ENCODE results near the gene ABHD16A.
A peak's percentile ranks its signal among the peaks of the same experiment; 100 is the strongest.

ABHD16A gene

GRCh38 chr6:31669676-31670075 is 33.4 kb downstream of the ABHD16A start, which contains the start of gene LY6G5B:
Gene LY6G5B (plus strand): TSS chr6:31669976. CDS start chr6:31670951, 975 bp downstream.
- peaks cover 67% of the 10 kb centered on the region for H3K36me3 Mint-ChIP-seq (ENCODE audit: low read depth)
- no peaks in the 10 kb centered on the region for H3K27me3 Mint-ChIP-seq (ENCODE audit: low read depth)
- no peaks in the 10 kb centered on the region for H3K9me3 Mint-ChIP-seq
- H3K27ac Mint-ChIP-seq = no peak within 1 kb of the TSS
- peaks cover 24% of the 10 kb centered on the region for H3K4me1 Mint-ChIP-seq (ENCODE audit: low read depth)
- no peak within 1 kb of the TSS for H3K4me3 Mint-ChIP-seq

- Mint-ChIP-seq H3K27me3 (ENCODE audit: low read depth) (no peaks in the 10 kb centered on the region), H3K4me3 (peak overlapping the region; percentile 95), H3K27ac (peak overlapping the region; percentile 95), H3K9me3 (no peaks in the 10 kb centered on the region), H3K36me3 (ENCODE audit: low read depth) (peaks cover 75% of the 10 kb centered on the region), H3K4me1 (ENCODE audit: low read depth) (peaks cover 45% of the 10 kb centered on the region)
These were observed 36.7 kb downstream of the ABHD16A start for GRCh38 chr6:31666337-31666965.

GRCh38 chr6:31665501-31666336 is 37.4 kb downstream of the ABHD16A start, which contains the start of gene CSNK2B:
Gene CSNK2B (plus strand): TSS chr6:31666080. CDS start chr6:31666832, 752 bp downstream.
- H3K4me1 Mint-ChIP-seq (ENCODE audit: low read depth) = peaks cover 50% of the 10 kb centered on the region
- H3K9me3 Mint-ChIP-seq = no peaks in the 10 kb centered on the region
- H3K36me3 Mint-ChIP-seq (ENCODE audit: low read depth) = peaks cover 74% of the 10 kb centered on the region
- H3K27me3 Mint-ChIP-seq (ENCODE audit: low read depth) = no peaks in the 10 kb centered on the region
- H3K27ac Mint-ChIP-seq = peak within 1 kb of the TSS; percentile 95
- peak within 1 kb of the TSS; percentile 95 for H3K4me3 Mint-ChIP-seq

GRCh38 chr6:31664790-31665500 is 38.2 kb downstream of the ABHD16A start, which contains the start of gene GPANK1:
Gene GPANK1 (minus strand): TSS chr6:31664997. CDS start chr6:31664478, 519 bp downstream.
- H3K4me3 Mint-ChIP-seq = peak within 1 kb of the TSS; percentile 95
- peak within 1 kb of the TSS; percentile 95 for H3K27ac Mint-ChIP-seq
- peaks cover 69% of the 10 kb centered on the region for H3K36me3 Mint-ChIP-seq (ENCODE audit: low read depth)
- no peaks in the 10 kb centered on the region for H3K9me3 Mint-ChIP-seq
- H3K27me3 Mint-ChIP-seq (ENCODE audit: low read depth) = no peaks in the 10 kb centered on the region
- peaks cover 52% of the 10 kb centered on the region for H3K4me1 Mint-ChIP-seq (ENCODE audit: low read depth)

GRCh38 chr6:31663961-31664789 is 38.9 kb downstream of the ABHD16A start:
- H3K4me1 Mint-ChIP-seq (ENCODE audit: low read depth) = peaks cover 59% of the 10 kb centered on the region
- peak overlapping the region; percentile 95 for H3K4me3 Mint-ChIP-seq
- peak overlapping the region; percentile 95 for H3K27ac Mint-ChIP-seq
- H3K36me3 Mint-ChIP-seq (ENCODE audit: low read depth) = peaks cover 63% of the 10 kb centered on the region
- H3K27me3 Mint-ChIP-seq (ENCODE audit: low read depth) = no peaks in the 10 kb centered on the region
- H3K9me3 Mint-ChIP-seq = no peaks in the 10 kb centered on the region

- Mint-ChIP-seq H3K4me3 (peak overlapping the region; percentile 95), H3K27me3 (ENCODE audit: low read depth) (no peaks in the 10 kb centered on the region), H3K4me1 (ENCODE audit: low read depth) (peaks cover 61% of the 10 kb centered on the region), H3K27ac (peak overlapping the region; percentile 95), H3K9me3 (no peaks in the 10 kb centered on the region), H3K36me3 (ENCODE audit: low read depth) (peaks cover 59% of the 10 kb centered on the region)
These were observed 39.8 kb downstream of the ABHD16A start for GRCh38 chr6:31663126-31663960.

- no peak overlapping the region for H3K27ac Mint-ChIP-seq
- peaks cover 59% of the 10 kb centered on the region for H3K36me3 Mint-ChIP-seq (ENCODE audit: low read depth)
- peak overlapping the region; percentile 44 for H3K4me3 Mint-ChIP-seq
- H3K4me1 Mint-ChIP-seq (ENCODE audit: low read depth) = peaks cover 63% of the 10 kb centered on the region
- H3K9me3 Mint-ChIP-seq = no peaks in the 10 kb centered on the region
- no peaks in the 10 kb centered on the region for H3K27me3 Mint-ChIP-seq (ENCODE audit: low read depth)
These were observed 40.9 kb downstream of the ABHD16A start for GRCh38 chr6:31662124-31662723.

GRCh38 chr6:31661262-31662123 is 41.6 kb downstream of the ABHD16A start:
- Mint-ChIP-seq H3K9me3 (no peaks in the 10 kb centered on the region), H3K27me3 (ENCODE audit: low read depth) (no peaks in the 10 kb centered on the region), H3K27ac (peak overlapping the region; percentile 73), H3K36me3 (ENCODE audit: low read depth) (peaks cover 58% of the 10 kb centered on the region), H3K4me3 (peak overlapping the region; percentile 93), H3K4me1 (ENCODE audit: low read depth) (peaks cover 60% of the 10 kb centered on the region)

GRCh38 chr6:31660381-31661261 is 42.5 kb downstream of the ABHD16A start, which contains the start of gene C6orf47:
Gene C6orf47 (minus strand): TSS chr6:31660778. CDS start chr6:31659947, 831 bp downstream.
- Mint-ChIP-seq H3K4me3 (peak within 1 kb of the TSS; percentile 93), H3K36me3 (ENCODE audit: low read depth) (peaks cover 55% of the 10 kb centered on the region), H3K27ac (peak within 1 kb of the TSS; percentile 88), H3K9me3 (no peaks in the 10 kb centered on the region), H3K27me3 (ENCODE audit: low read depth) (no peaks in the 10 kb centered on the region), H3K4me1 (ENCODE audit: low read depth) (peaks cover 58% of the 10 kb centered on the region)

GRCh38 chr6:31659649-31660380 is 43.3 kb downstream of the ABHD16A start:
- peak overlapping the region; percentile 88 for H3K27ac Mint-ChIP-seq
- peaks cover 60% of the 10 kb centered on the region for H3K4me1 Mint-ChIP-seq (ENCODE audit: low read depth)
- peaks cover 57% of the 10 kb centered on the region for H3K36me3 Mint-ChIP-seq (ENCODE audit: low read depth)
- H3K4me3 Mint-ChIP-seq = peak overlapping the region; percentile 93
- H3K9me3 Mint-ChIP-seq = no peaks in the 10 kb centered on the region
- no peaks in the 10 kb centered on the region for H3K27me3 Mint-ChIP-seq (ENCODE audit: low read depth)

Measured in T-helper 1 cell treated with Interleukin-12 subunit alpha and Interleukin-12 subunit beta and Interleukin-4 antibody, amounts not matched to agents 30 μg/mL and 1 μg/mL, for 36 hours (primary cell).